Kidney (tissue), 14 donors: ENCODE measurements around the gene DNAH5. TPM values are rescaled to one million over a fixed set of nuclear protein-coding genes. Genes with fewer than 3 reads are reported as not detected.
A peak's percentile ranks its signal among the peaks of the same experiment; 100 is the strongest.

Experiments used
- DNase-seq, 5 donors: peaks; one replicate each; pipeline ENCODE4 v3.0.0-alpha.2; 2013 to 2020
- FAIRE-seq: peaks from 2 replicates; lab custom pipeline; 2012; peaks lifted over from hg19 to GRCh38; lab: Jason Lieb, UNC
- H3K27ac ChIP-seq, 2 donors: one replicate each; pipeline ENCODE4 v1.7.0; 2013; ENCODE audit warnings: low read depth in 2 of 2, low read length in 2 of 2, inconsistent platforms in 1 of 2
- H3K27me3 ChIP-seq: one replicate; pipeline ENCODE4 v1.7.1; 2013; ENCODE audit warnings: low read length, inconsistent platforms; ENCODE audit not compliant: control insufficient read depth, insufficient read depth
- H3K36me3 ChIP-seq, 3 donors: one replicate each; pipeline versions ENCODE4 v1.7.0 to v1.7.1; 2013; ENCODE audit warnings: low read length in 3 of 3, control low read depth in 1 of 3, inconsistent platforms in 1 of 3; ENCODE audit not compliant: insufficient read depth in 3 of 3, control insufficient read depth in 2 of 3
- H3K4me1 ChIP-seq, 3 donors: one replicate each; pipeline versions ENCODE4 v1.7.0 to v1.7.1; 2013; ENCODE audit warnings: low read length in 3 of 3, inconsistent platforms in 1 of 3, low read depth in 1 of 3; ENCODE audit not compliant: control insufficient read depth in 2 of 3, insufficient read depth in 2 of 3
- H3K4me3 ChIP-seq, 3 donors: one replicate each; pipeline versions ENCODE4 v1.7.0 to v1.8.1; 2013; ENCODE audit warnings: low read length in 3 of 3, control low read depth in 1 of 3, inconsistent platforms in 1 of 3
- H3K9ac ChIP-seq, 3 donors: one replicate each; pipeline versions ENCODE4 v1.7.0 to v1.7.1; 2013; ENCODE audit warnings: low read length in 3 of 3, control low read depth in 1 of 3, inconsistent platforms in 1 of 3
- H3K9me3 ChIP-seq, 3 donors: one replicate each; pipeline versions ENCODE4 v1.7.0 to v1.7.1; 2013; ENCODE audit warnings: low read length in 3 of 3, control low read depth in 1 of 3, inconsistent platforms in 1 of 3; ENCODE audit not compliant: control insufficient read depth in 2 of 3, insufficient read depth in 1 of 3
- CTCF ChIP-seq: IDR thresholded peaks from 3 replicates; pipeline ENCODE4 v1.5.1; 2012; ENCODE audit warnings: mild to moderate bottlenecking, moderate library complexity, borderline replicate concordance; ENCODE audit not compliant: insufficient read depth; ENCODE audit errors: extremely low read depth
- intact Hi-C: fragments of 100-400 bp; cut with DNase I; formaldehyde crosslinking; loops from one replicate; pipeline ENCODE4 v1.11.1; 2022
- polyA plus RNA-seq: library from polyadenylated mRNA; stranded (reverse); fragments of 350-450 nt; fragmentation: Illumina TruSeq; extraction: RNeasy Lipid Tissue Mini Kit (QIAGEN cat#74804); gene quantifications from one replicate; pipeline ENCODE4 v1.2.3, GENCODE V29; 2014; ENCODE audit warnings: low read depth, low replicate concordance; ENCODE audit not compliant: insufficient read depth
- total RNA-seq: library from RNA; stranded (reverse); fragmentation: NEBNext Ultra II Directional; extraction: Animal tissue kit (Norgen Biotek cat#: 25700); gene quantifications from one replicate; pipeline ENCODE4 v1.2.1, GENCODE V29; 2021
- donor health status: control.
- donor health status: control.
- donor health status: control.
- donor health status: control.
- donor health status: control.
- donor health status: DM: yes; HTN: yes; CAD: no.
- donor health status: Normal renal cell carcinoma (clear cell type).

The DNAH5 gene
- total and polyA plus RNA-seq, 2 donors from 2014 or later = 0.49 to 16.4 TPM

- no peaks in the 10 kb centered on the region for H3K27me3 ChIP-seq
- H3K36me3 ChIP-seq = no peaks in the 10 kb centered on the region
- no peaks in the 10 kb centered on the region for H3K4me1 ChIP-seq
- H3K9ac ChIP-seq = no peak overlapping the region
- H3K4me3 ChIP-seq = no peak overlapping the region
- H3K9me3 ChIP-seq = peaks cover 0 to 3% (median 2%) of the 10 kb centered on the region in 3 donors
- no peak overlapping the region for H3K27ac ChIP-seq
- no peak for TF ChIP-seq CTCF
- no peak for DNase-seq
- FAIRE-seq = no peak
- intact Hi-C loops = no loop called here
These were observed 158.6 kb downstream of the DNAH5 start for GRCh38 chr5:13785781-13786415.

- H3K27me3 ChIP-seq = no peaks in the 10 kb centered on the region
- no peak overlapping the region for H3K27ac ChIP-seq
- no peaks in the 10 kb centered on the region for H3K9me3 ChIP-seq
- no peaks in the 10 kb centered on the region for H3K4me1 ChIP-seq
- no peaks in the 10 kb centered on the region for H3K36me3 ChIP-seq
- FAIRE-seq (no peak), DNase-seq (peak in 1 of 5 donors; percentile 2)
- no peak overlapping the region for H3K4me3 ChIP-seq
- no peak for TF ChIP-seq CTCF
- intact Hi-C loops = no loop called here
- H3K9ac ChIP-seq = no peak overlapping the region
These were observed 160.8 kb downstream of the DNAH5 start for GRCh38 chr5:13783726-13784125.

- Histone ChIP-seq H3K36me3 (no peaks in the 10 kb centered on the region), H3K27me3 (no peaks in the 10 kb centered on the region), H3K27ac (no peak overlapping the region), H3K9ac (no peak overlapping the region), H3K4me3 (no peak overlapping the region), H3K4me1 (no peaks in the 10 kb centered on the region), H3K9me3 (no peaks in the 10 kb centered on the region)
- no peak for DNase-seq
- FAIRE-seq = no peak
- no peak for TF ChIP-seq CTCF
- intact Hi-C loops = no loop called here
These were observed 164.4 kb downstream of the DNAH5 start for GRCh38 chr5:13780081-13780480.

- H3K36me3 ChIP-seq = no peaks in the 10 kb centered on the region
- intact Hi-C loops = no loop called here
These were observed 170.8 kb downstream of the DNAH5 start for GRCh38 chr5:13773649-13774048.

More at GRCh38 chr5:13773649-13774048, 170.8 kb downstream of the DNAH5 start:
- Histone ChIP-seq H3K27ac (no peak overlapping the region), H3K9ac (no peak overlapping the region), H3K27me3 (no peaks in the 10 kb centered on the region), H3K9me3 (no peaks in the 10 kb centered on the region), H3K4me3 (no peak overlapping the region), H3K4me1 (no peaks in the 10 kb centered on the region)
- DNase-seq = no peak
- TF ChIP-seq CTCF = no peak
- no peak for FAIRE-seq
